Nephron (organoid): ENCODE results near the gene SLC37A2.

ENCODE experiments used
- H3K27ac Mint-ChIP-seq, 3 experiments: 2 replicates each; pipeline ENCODE4 v1.8.0; 2020; ENCODE audit warnings: mixed read lengths in 3 of 3, mild to moderate bottlenecking in 2 of 3, moderate library complexity in 1 of 3
- H3K27me3 Mint-ChIP-seq: 2 replicates; pipeline ENCODE4 v1.8.0; 2021; ENCODE audit warnings: low read depth, mild to moderate bottlenecking, moderate library complexity, mixed read lengths
- H3K36me3 Mint-ChIP-seq: 2 replicates; pipeline ENCODE4 v1.8.0; 2020; ENCODE audit warnings: low read depth, mixed read lengths
- H3K4me1 Mint-ChIP-seq: 2 replicates; pipeline ENCODE4 v1.8.0; 2020; ENCODE audit warnings: mixed read lengths
- H3K4me3 Mint-ChIP-seq, 3 experiments: 2 replicates each; pipeline ENCODE4 v1.8.0; 2020; ENCODE audit warnings: mild to moderate bottlenecking in 3 of 3, mixed read lengths in 3 of 3, moderate library complexity in 2 of 3
- H3K9me3 Mint-ChIP-seq: 2 replicates; pipeline ENCODE4 v1.8.0; 2020; ENCODE audit warnings: mixed read lengths
- TF ChIP-seq, protein P1 (sequence below), 3 experiments: fragments of 200-600 bp; sonication (generic); IDR thresholded peaks; one replicate each; pipeline ENCODE4 v1.5.0; 2021; ENCODE audit warnings: antibody characterized with exemption in 3 of 3; ENCODE audit not compliant: unreplicated experiment in 3 of 3

SLC37A2 gene

DNA sequence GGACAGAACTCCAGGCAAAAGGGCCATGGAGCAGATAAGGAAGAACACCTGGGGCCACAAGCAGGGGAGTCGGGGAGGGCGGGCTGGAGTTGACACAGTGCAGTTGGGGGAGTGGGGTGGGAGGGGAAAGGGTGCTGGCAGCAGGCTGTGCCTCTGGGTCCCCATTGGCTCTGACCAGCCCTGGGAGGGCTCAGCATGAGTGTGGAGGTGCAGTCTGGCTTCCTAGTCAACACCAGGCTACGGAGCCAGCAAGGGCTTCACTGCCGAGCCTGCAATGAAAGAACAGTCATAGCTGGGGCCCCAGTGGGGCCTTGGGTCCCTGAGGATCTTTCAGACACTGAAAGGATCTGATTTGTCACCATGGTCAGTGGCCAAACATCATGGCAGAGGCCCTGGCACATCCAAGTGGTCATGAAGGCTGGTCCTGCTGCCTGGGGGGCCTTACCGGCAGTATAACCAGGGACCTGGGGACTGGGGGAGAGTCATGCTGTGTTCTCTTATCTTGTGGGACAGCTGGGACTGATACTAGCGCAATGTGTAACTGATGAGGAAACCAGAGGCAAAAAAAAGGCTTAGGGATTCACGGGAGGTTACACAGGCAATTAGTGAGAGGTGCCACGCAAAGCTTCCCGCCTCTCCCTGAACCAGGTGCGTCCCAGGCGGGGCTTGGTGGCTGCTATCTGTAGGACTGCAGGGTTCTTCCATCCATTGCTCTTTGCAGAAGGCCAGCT is 11.6 kb downstream of the SLC37A2 start:
- Mint-ChIP-seq H3K4me1 (peaks cover 16% of the 10 kb centered on the region), H3K27ac (no peak overlapping the region), H3K36me3 (no peaks in the 10 kb centered on the region), H3K9me3 (no peaks in the 10 kb centered on the region), H3K27me3 (peaks cover 10% of the 10 kb centered on the region), H3K4me3 (no peak overlapping the region)
- TF ChIP-seq, protein P1, sequence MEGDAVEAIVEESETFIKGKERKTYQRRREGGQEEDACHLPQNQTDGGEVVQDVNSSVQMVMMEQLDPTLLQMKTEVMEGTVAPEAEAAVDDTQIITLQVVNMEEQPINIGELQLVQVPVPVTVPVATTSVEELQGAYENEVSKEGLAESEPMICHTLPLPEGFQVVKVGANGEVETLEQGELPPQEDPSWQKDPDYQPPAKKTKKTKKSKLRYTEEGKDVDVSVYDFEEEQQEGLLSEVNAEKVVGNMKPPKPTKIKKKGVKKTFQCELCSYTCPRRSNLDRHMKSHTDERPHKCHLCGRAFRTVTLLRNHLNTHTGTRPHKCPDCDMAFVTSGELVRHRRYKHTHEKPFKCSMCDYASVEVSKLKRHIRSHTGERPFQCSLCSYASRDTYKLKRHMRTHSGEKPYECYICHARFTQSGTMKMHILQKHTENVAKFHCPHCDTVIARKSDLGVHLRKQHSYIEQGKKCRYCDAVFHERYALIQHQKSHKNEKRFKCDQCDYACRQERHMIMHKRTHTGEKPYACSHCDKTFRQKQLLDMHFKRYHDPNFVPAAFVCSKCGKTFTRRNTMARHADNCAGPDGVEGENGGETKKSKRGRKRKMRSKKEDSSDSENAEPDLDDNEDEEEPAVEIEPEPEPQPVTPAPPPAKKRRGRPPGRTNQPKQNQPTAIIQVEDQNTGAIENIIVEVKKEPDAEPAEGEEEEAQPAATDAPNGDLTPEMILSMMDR (IDR thresholded peaks at IDR 0.05; ENCODE audit: unreplicated experiment in 3 of 3), result no peak

DNA sequence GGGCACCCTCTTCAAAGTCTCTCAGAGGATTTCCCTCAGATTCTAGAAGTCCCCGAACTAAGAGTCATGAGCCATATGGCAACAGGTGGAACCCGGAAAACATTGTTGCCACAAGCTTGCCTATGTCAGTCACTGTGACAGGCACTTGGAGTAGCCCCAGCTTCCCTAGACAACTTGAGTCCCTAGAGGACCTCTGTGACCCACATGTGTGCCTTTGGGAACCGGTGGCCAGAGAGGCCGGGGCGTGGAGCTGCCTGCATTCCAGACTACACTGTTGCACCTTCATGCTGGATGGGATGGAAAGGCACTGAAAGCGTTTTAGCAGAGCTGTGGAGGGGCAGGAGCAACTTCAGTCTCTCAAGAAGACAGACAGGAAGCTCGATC is 12.1 kb downstream of the SLC37A2 start:
- Mint-ChIP-seq H3K9me3 (no peaks in the 10 kb centered on the region), H3K36me3 (no peaks in the 10 kb centered on the region), H3K27ac (no peak overlapping the region), H3K4me3 (no peak overlapping the region), H3K27me3 (peaks cover 10% of the 10 kb centered on the region), H3K4me1 (peaks cover 11% of the 10 kb centered on the region)
- TF ChIP-seq, protein P1 (IDR thresholded peaks at IDR 0.05; ENCODE audit: unreplicated experiment in 3 of 3), result no peak

DNA sequence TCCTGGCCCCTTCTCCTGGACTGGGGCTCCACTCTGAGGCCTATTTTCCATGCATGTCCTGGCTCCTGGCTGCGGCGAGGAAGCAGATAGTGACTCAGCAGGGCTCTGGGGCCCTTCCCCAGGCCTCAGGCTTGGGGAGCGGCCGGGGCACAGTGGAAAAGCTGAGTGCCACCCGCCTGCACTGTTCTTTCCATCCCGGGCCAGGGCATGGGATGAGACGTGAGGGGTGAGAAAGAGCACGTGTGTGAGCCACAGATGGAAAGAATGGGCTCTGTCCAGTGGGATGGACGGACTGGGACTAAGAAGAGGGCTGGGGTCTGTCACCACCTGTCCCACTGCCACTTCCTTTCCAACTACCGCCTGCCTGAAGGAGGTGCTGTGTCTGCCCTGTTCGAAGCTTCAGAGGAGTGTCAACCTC is 12.8 kb downstream of the SLC37A2 start:
- Mint-ChIP-seq H3K4me1 (peaks cover 7% of the 10 kb centered on the region), H3K9me3 (no peaks in the 10 kb centered on the region), H3K27ac (no peak overlapping the region), H3K27me3 (peaks cover 10% of the 10 kb centered on the region), H3K36me3 (no peaks in the 10 kb centered on the region), H3K4me3 (no peak overlapping the region)
- TF ChIP-seq, protein P1 (IDR thresholded peaks at IDR 0.05; ENCODE audit: unreplicated experiment in 3 of 3), result no peak

DNA sequence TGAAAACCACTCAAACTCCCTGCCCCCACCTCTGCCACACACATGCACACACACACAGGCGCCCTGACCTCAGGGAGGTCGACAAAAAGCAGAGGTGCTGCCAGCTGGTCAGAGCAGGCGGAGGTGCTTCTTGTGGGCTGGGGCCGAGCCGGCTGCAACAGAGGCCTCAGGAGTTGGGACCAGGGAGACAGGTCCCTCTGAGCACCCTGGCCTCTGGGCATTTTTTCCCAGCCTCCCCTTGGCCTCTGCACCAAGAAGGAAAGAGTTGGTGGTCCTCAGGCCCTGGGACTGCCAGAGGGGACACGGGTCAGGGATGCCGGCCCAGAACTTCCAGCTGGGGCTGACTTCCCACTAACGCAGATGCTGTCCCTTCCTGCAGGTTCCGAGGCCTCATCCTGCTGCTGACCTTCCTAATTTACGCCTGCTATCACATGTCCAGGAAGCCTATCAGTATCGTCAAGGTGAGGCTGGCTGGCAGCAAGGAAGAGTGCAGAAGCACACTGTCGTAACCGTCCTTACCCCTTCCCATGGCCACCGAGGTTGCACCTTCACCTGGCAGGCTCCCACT is 13.4 kb downstream of the SLC37A2 start:
- H3K4me3 Mint-ChIP-seq, result no peak overlapping the region
- H3K27ac Mint-ChIP-seq, result no peak overlapping the region
- TF ChIP-seq, protein P1 (IDR thresholded peaks at IDR 0.05; ENCODE audit: unreplicated experiment in 3 of 3), result no peak
- H3K36me3 Mint-ChIP-seq, result no peaks in the 10 kb centered on the region
- H3K9me3 Mint-ChIP-seq, result no peaks in the 10 kb centered on the region
- peaks cover 5% of the 10 kb centered on the region for H3K27me3 Mint-ChIP-seq
- H3K4me1 Mint-ChIP-seq, result peaks cover 1% of the 10 kb centered on the region

DNA sequence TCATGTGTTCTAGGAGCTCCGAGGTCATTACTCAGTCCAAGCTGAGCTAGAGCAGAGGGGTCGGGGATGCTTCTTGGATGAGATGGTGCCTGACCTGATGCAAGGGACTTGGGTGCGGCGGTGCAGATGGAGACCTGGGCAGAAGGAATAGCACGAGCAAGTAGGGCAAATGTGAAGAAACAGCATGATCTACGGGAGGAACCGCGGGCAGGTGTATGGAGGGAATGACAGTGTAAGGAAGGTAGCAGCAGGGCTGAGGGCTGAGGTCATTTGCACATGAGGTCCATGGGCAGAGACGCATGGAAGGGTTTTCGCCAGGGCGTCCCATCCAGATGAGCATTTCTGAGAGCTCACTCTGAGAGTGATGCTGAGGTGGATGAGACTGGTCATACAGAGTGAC is 14.9 kb downstream of the SLC37A2 start:
- Mint-ChIP-seq H3K9me3 (no peaks in the 10 kb centered on the region), H3K4me3 (no peak overlapping the region), H3K27ac (no peak overlapping the region), H3K27me3 (peaks cover 4% of the 10 kb centered on the region), H3K36me3 (no peaks in the 10 kb centered on the region), H3K4me1 (no peaks in the 10 kb centered on the region)
- TF ChIP-seq, protein P1 (IDR thresholded peaks at IDR 0.05; ENCODE audit: unreplicated experiment in 3 of 3), result no peak
